Aorta (tissue), 5 donors: ENCODE results near the gene NT5C2. TPM values are rescaled to one million over a fixed set of nuclear protein-coding genes. Genes with fewer than 3 reads are reported as not detected.
"Not testable (repeated sequence)": the region's sequence is repeated elsewhere in the genome, so short reads cannot be mapped to it uniquely, and the experiment has no call there.

ENCODE experiments used
- ATAC-seq: fragments of 200-7000 bp; cut with Tn5 transposase; one replicate; pipeline ENCODE4 v1.9.1; 2022; ENCODE audit warnings: moderate library complexity; ENCODE audit not compliant: low FRiP score
- DNase-seq, 2 donors: peaks; one replicate each; pipeline ENCODE4 v3.0.0-alpha.2; 2020
- H3K27ac ChIP-seq, 2 donors: one replicate each; pipeline ENCODE4 v1.5.1; 2013; ENCODE audit warnings: low read length in 2 of 2, mild to moderate bottlenecking in 2 of 2, moderate library complexity in 2 of 2, control low read depth in 1 of 2, inconsistent platforms in 1 of 2, low read depth in 1 of 2
- H3K27me3 ChIP-seq, 2 donors: one replicate each; pipeline ENCODE4 v1.6.1; 2013; ENCODE audit warnings: control low read depth in 1 of 2, low read length in 1 of 2, mild to moderate bottlenecking in 1 of 2, moderate library complexity in 1 of 2; ENCODE audit not compliant: insufficient read depth in 2 of 2, control insufficient read depth in 1 of 2
- H3K36me3 ChIP-seq, 2 donors: one replicate each; pipeline ENCODE4 v1.6.1; 2013; ENCODE audit warnings: control low read depth in 1 of 2, low read length in 1 of 2, mild to moderate bottlenecking in 1 of 2; ENCODE audit not compliant: insufficient read depth in 2 of 2, control insufficient read depth in 1 of 2
- H3K4me1 ChIP-seq, 2 donors: one replicate each; pipeline ENCODE4 v1.6.1; 2013; ENCODE audit warnings: low read length in 2 of 2, control low read depth in 1 of 2, mild to moderate bottlenecking in 1 of 2, moderate library complexity in 1 of 2; ENCODE audit not compliant: insufficient read depth in 2 of 2, control insufficient read depth in 1 of 2
- H3K4me3 ChIP-seq, 2 donors: one replicate each; pipeline ENCODE4 v1.5.1; 2013; ENCODE audit warnings: low read length in 2 of 2, control low read depth in 1 of 2, mild to moderate bottlenecking in 1 of 2
- H3K9me3 ChIP-seq: one replicate; pipeline ENCODE4 v1.6.1; 2013; ENCODE audit warnings: mild to moderate bottlenecking, low read length; ENCODE audit not compliant: control insufficient read depth
- WGBS, 2 donors: extraction: QIAGEN DNeasy Blood & Tissue Kit; methylation state at CpG; one replicate each; pipeline ENCODE4 v1.1.7; 2013; 5-methylcytosine and 5-hydroxymethylcytosine counted together
- intact Hi-C, 2 donors: fragments of 100-400 bp; cut with DNase I; formaldehyde crosslinking; loops; one replicate each; pipeline versions ENCODE4 v1.14.2 to v1.15.0; 2022
- polyA plus RNA-seq, 2 donors: library from polyadenylated mRNA; stranded (reverse); fragments of 200-250 nt; gene quantifications; one replicate each; pipeline ENCODE4 v1.2.3, GENCODE V29; 2013
- total RNA-seq, 2 donors: library from RNA; stranded (reverse); fragmentation: NEBNext Ultra II Directional; extraction: Animal tissue kit (Norgen Biotek cat#: 25700); gene quantifications; one replicate each; pipeline ENCODE4 v1.2.1, GENCODE V29; 2021
- donor health status: healthy with polysubstance abuse.
- donor health status: Bipolar disorder and iron deficiency.
- donor health status: DM: no; HTN: no; CAD: no.
- donor health status: DM: no; HTN: no; CAD: no.
- donor health status: DM: yes; HTN: yes; CAD: no.

NT5C2 gene
- total and polyA plus RNA-seq, 4 donors = 34.7 to 102 (median 73.9) TPM

GRCh38 chr10:103183991-103184451 is 9.1 kb downstream of the NT5C2 start:
- WGBS, 2 donors = 28 to 35% methylated on average over 12 of the region's 12 CpGs
- H3K4me3 ChIP-seq = peak overlapping the region in 1 of 2 donors; percentile 31
- H3K27me3 ChIP-seq, H3K4me1 ChIP-seq, H3K36me3 ChIP-seq, H3K9me3 ChIP-seq, ATAC-seq, DNase-seq, intact Hi-C loops: not testable (repeated sequence)
- peak overlapping the region; percentile 64 to 82 for H3K27ac ChIP-seq

DNA sequence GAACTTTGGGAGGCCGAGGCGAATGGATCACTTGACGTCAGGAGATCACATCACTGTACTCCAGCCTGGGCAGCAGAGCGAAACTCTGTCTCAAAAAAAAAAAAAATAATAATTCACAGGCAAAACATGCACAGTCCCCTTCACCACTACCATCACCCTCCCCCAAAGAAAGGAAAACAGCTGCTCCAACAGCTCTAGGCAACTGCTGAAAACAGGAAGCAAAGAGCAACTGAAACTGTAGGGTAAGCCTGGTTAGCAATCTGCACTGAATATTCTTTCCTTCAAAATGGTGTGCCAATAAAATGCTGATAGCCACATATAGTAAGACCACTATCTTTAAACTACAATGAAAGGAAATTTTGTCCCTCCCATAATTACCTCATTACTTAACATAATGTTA is 11.8 kb downstream of the NT5C2 start:
- intact Hi-C loops = no loop called here
- H3K36me3 ChIP-seq = peaks cover 0 to 3% of the 10 kb centered on the region in 2 donors
- H3K4me1 ChIP-seq = peaks cover 3 to 5% of the 10 kb centered on the region in 2 donors
- no peaks in the 10 kb centered on the region for H3K9me3 ChIP-seq
- 24 to 35% methylated on average over 4 of the region's 4 CpGs for WGBS, 2 donors
- H3K4me3 ChIP-seq = no peak overlapping the region
- peak overlapping the region in 1 of 2 donors; percentile 75 for H3K27ac ChIP-seq
- DNase-seq (no peak), ATAC-seq (peak; percentile 46)
- no peaks in the 10 kb centered on the region for H3K27me3 ChIP-seq

GRCh38 chr10:103180491-103180890 is 12.6 kb downstream of the NT5C2 start:
- DNase-seq = no peak
- peaks cover 3 to 5% of the 10 kb centered on the region in 2 donors for H3K4me1 ChIP-seq
- WGBS, 2 donors = 28 to 35% methylated on average over 4 of the region's 4 CpGs
- H3K9me3 ChIP-seq = no peaks in the 10 kb centered on the region
- ATAC-seq = no peak
- H3K27ac ChIP-seq = no peak overlapping the region
- intact Hi-C loops = no loop called here
- no peaks in the 10 kb centered on the region for H3K27me3 ChIP-seq
- no peak overlapping the region for H3K4me3 ChIP-seq
- H3K36me3 ChIP-seq = peaks cover 0 to 3% of the 10 kb centered on the region in 2 donors

GRCh38 chr10:103177123-103177522 is 15.9 kb downstream of the NT5C2 start:
- no peak overlapping the region for H3K27ac ChIP-seq
- DNase-seq = no peak
- no peak overlapping the region for H3K4me3 ChIP-seq
- H3K27me3 ChIP-seq = no peaks in the 10 kb centered on the region
- peaks cover 3% of the 10 kb centered on the region in 2 donors for H3K4me1 ChIP-seq
- 41 to 65% methylated on average over 1 of the region's 1 CpG for WGBS, 2 donors
- H3K9me3 ChIP-seq = no peaks in the 10 kb centered on the region
- ATAC-seq = no peak
- peaks cover 0 to 3% of the 10 kb centered on the region in 2 donors for H3K36me3 ChIP-seq
- intact Hi-C loops = loop anchor here in 1 of 2 donors (10.0 kb wide), 1 partner anchor 262 kb away; the partner anchor contains the start of gene CNNM2

DNA sequence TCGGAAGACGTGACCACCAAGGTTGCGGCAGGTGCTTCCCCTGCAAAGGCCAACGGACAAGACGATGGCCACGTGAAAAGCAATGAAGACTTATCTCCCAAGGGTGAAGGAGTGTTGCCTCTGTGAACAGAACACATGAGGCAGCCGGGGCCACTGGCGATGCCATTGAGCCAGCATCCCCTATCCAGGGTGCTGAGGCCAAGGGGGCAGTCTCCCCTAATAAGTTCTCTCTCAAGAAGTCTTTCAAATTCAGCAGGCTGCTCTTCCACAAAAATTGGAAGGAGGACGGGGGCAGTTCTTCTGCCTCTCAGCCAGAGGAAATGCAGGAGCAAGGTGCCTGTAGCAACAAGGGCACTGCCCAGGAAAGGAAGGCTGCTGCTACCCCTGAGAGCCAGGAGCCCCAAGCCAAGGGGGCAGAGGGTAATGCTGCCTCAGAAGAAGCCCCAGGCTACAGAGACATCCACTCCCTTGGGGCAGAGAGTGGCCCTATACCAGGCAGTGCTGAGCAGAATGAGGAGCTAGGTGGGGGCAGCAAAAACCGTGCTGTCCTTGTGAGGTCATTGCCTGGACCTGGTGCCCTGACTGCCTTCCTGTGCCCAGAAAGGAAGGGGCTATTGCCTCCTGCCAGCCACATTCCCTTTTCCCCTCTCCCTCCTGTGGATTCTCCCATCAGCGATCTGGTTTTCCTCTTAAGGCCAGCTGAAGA is 17.3 kb downstream of the NT5C2 start:
- intact Hi-C loops = loop anchor here in 1 of 2 donors (10.0 kb wide), 1 partner anchor 261 kb away; the partner anchor contains the start of gene CNNM2
- Histone ChIP-seq H3K36me3 (peaks cover 0 to 3% of the 10 kb centered on the region in 2 donors), H3K4me3 (no peak overlapping the region), H3K4me1 (peaks cover 3% of the 10 kb centered on the region in 2 donors), H3K27ac (no peak overlapping the region), H3K27me3 (no peaks in the 10 kb centered on the region), H3K9me3 (no peaks in the 10 kb centered on the region)
- ATAC-seq (no peak), DNase-seq (no peak)
- WGBS, 2 donors = 75 to 82% methylated on average over 11 of the region's 11 CpGs

DNA sequence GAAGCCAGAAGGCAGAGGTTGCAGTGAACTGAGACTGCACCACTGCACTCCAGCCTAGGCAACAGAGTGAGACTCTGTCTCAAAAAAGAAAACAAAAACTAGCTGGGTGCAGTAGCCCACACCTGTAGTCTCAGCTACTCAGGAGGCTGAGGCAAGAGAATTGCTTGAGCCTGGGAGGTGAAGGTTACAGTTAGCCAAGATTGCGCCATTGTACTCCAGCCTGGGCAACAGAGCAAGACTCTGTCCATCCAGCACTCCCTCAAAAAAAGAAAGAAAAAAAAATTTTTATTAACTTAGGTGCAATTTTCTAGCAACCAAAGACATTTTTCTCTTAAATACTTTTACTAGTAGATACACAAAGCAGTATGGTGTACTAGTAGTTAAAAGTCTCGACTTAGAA is 18.7 kb downstream of the NT5C2 start:
- not testable (repeated sequence) for DNase-seq, H3K4me1 ChIP-seq, ATAC-seq, H3K4me3 ChIP-seq, H3K9me3 ChIP-seq, H3K36me3 ChIP-seq, H3K27me3 ChIP-seq, H3K27ac ChIP-seq
- intact Hi-C loops = loop anchor here in 1 of 2 donors (10.0 kb wide), 1 partner anchor 260 kb away; the partner anchor contains the start of gene CNNM2
- 92 to 93% methylated on average over 2 of the region's 2 CpGs for WGBS, 2 donors

DNA sequence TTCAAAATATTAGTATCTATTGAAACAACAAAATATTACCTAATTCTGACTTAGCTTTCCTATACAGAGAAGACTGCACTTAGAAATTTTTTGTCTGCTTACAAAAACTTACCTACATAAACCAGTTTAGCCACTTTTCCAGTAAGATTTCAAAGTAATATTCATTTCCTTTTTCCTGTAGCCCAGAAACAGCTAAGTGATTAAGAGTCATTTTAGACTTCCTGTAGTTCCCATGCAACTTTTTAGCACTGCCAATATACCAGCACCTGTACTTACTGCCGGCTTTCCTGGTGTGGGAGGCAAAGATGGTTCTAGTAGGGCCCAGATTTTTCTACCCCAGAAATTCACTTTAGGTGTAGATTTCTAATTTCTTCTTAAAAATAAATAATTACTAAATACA is 21.8 kb downstream of the NT5C2 start:
- Histone ChIP-seq H3K4me1 (no peaks in the 10 kb centered on the region), H3K27ac (no peak overlapping the region), H3K4me3 (no peak overlapping the region), H3K9me3 (no peaks in the 10 kb centered on the region), H3K36me3 (no peaks in the 10 kb centered on the region), H3K27me3 (no peaks in the 10 kb centered on the region)
- intact Hi-C loops = loop anchor here in 1 of 2 donors (10.0 kb wide), 1 partner anchor 256 kb away; the partner anchor contains the start of gene CNNM2
- DNase-seq (no peak), ATAC-seq (no peak)
- WGBS, 2 donors = 78 to 86% methylated on average over 1 of the region's 1 CpG

GRCh38 chr10:103168438-103168837 is 24.6 kb downstream of the NT5C2 start:
- no peak overlapping the region for H3K27ac ChIP-seq
- H3K36me3 ChIP-seq = no peaks in the 10 kb centered on the region
- no peak overlapping the region for H3K4me3 ChIP-seq
- no peaks in the 10 kb centered on the region for H3K4me1 ChIP-seq
- ATAC-seq (no peak), DNase-seq (no peak)
- intact Hi-C loops = no loop called here
- H3K27me3 ChIP-seq = no peaks in the 10 kb centered on the region
- H3K9me3 ChIP-seq = no peaks in the 10 kb centered on the region

GRCh38 chr10:103167554-103167953 is 25.5 kb downstream of the NT5C2 start:
- intact Hi-C loops, H3K27me3 ChIP-seq, H3K4me1 ChIP-seq, DNase-seq, H3K27ac ChIP-seq, H3K9me3 ChIP-seq, H3K36me3 ChIP-seq, ATAC-seq, H3K4me3 ChIP-seq: not testable (repeated sequence)
- WGBS, 2 donors = 97 to 98% methylated on average over 5 of the region's 5 CpGs
